H9 (cell line): Measurements from ENCODE around the gene UST. TPM values are rescaled to one million over a fixed set of nuclear protein-coding genes. Genes with fewer than 3 reads are reported as not detected.

Experiments
- DNase-seq: peaks from one replicate; pipeline ENCODE4 v3.0.0-alpha.2; 2017
- H2AFZ ChIP-seq: one replicate; pipeline ENCODE4 v1.6.1; 2013; ENCODE audit warnings: mild to moderate bottlenecking, low read length, control low read depth, moderate library complexity
- H2AK5ac ChIP-seq: 2 replicates; pipeline ENCODE4 v1.6.1; 2013; ENCODE audit warnings: low read length, control low read depth, mixed read lengths; ENCODE audit not compliant: insufficient read length
- H2BK120ac ChIP-seq: one replicate; pipeline ENCODE4 v1.6.1; 2013; ENCODE audit warnings: low read depth, mild to moderate bottlenecking, low read length, control low read depth, inconsistent platforms; ENCODE audit not compliant: poor library complexity, severe bottlenecking
- H2BK12ac ChIP-seq: 2 replicates; pipeline ENCODE4 v1.6.1; 2013; ENCODE audit warnings: low read length, control low read depth, mixed read lengths, low read depth; ENCODE audit not compliant: insufficient read length
- H2BK15ac ChIP-seq: 2 replicates; pipeline ENCODE4 v1.6.1; 2013; ENCODE audit warnings: low read depth, low read length, control low read depth
- H2BK20ac ChIP-seq: one replicate; pipeline ENCODE4 v1.6.1; 2013; ENCODE audit warnings: low read depth, mild to moderate bottlenecking, low read length, control low read depth, inconsistent platforms; ENCODE audit not compliant: poor library complexity, severe bottlenecking
- H2BK5ac ChIP-seq: 2 replicates; pipeline ENCODE4 v1.6.1; 2013; ENCODE audit warnings: low read length, control low read depth, mixed read lengths; ENCODE audit not compliant: insufficient read length
- H3K14ac ChIP-seq: 2 replicates; pipeline ENCODE4 v1.6.1; 2013; ENCODE audit warnings: low read length, control low read depth; ENCODE audit not compliant: insufficient read depth
- H3K18ac ChIP-seq: 2 replicates; pipeline ENCODE4 v1.6.1; 2013; ENCODE audit warnings: low read depth, mild to moderate bottlenecking, mixed read lengths, low read length, control low read depth; ENCODE audit not compliant: insufficient read length
- H3K23ac ChIP-seq: 2 replicates; pipeline ENCODE4 v1.6.1; 2013; ENCODE audit warnings: low read length, control low read depth, mixed read lengths, low read depth; ENCODE audit not compliant: insufficient read length
- H3K23me2 ChIP-seq: 2 replicates; pipeline ENCODE4 v1.6.1; 2013; ENCODE audit warnings: low read depth, mild to moderate bottlenecking, mixed read lengths, low read length, control low read depth; ENCODE audit not compliant: insufficient read length, poor library complexity, severe bottlenecking
- H3K27ac ChIP-seq: 2 replicates; pipeline ENCODE4 v1.5.1; 2013; ENCODE audit warnings: low read length, control low read depth, mixed read lengths, low read depth; ENCODE audit not compliant: insufficient read length
- H3K27me3 ChIP-seq: 2 replicates; pipeline ENCODE4 v1.6.1; 2013; ENCODE audit warnings: low read length, control low read depth, inconsistent platforms; ENCODE audit not compliant: insufficient read depth
- H3K4ac ChIP-seq: 2 replicates; pipeline ENCODE4 v1.6.1; 2013; ENCODE audit warnings: low read depth, mild to moderate bottlenecking, control low read depth, inconsistent platforms, low read length, moderate library complexity
- H3K4me1 ChIP-seq: 2 replicates; pipeline ENCODE4 v1.6.1; 2013; ENCODE audit warnings: low read length, control low read depth, inconsistent platforms; ENCODE audit not compliant: insufficient read depth
- H3K4me2 ChIP-seq: 2 replicates; pipeline ENCODE4 v1.6.1; 2013; ENCODE audit warnings: low read length, control low read depth, mixed read lengths; ENCODE audit not compliant: insufficient read length, insufficient read depth
- H3K56ac ChIP-seq: 2 replicates; pipeline ENCODE4 v1.6.1; 2013; ENCODE audit warnings: low read depth, mild to moderate bottlenecking, mixed read lengths, low read length, control low read depth; ENCODE audit not compliant: insufficient read length
- H3K79me1 ChIP-seq: 2 replicates; pipeline ENCODE4 v1.6.1; 2013; ENCODE audit warnings: low read depth, mild to moderate bottlenecking, moderate library complexity, low read length, control low read depth, inconsistent platforms; ENCODE audit not compliant: insufficient read depth, poor library complexity, severe bottlenecking
- H3K79me2 ChIP-seq: 2 replicates; pipeline ENCODE4 v1.6.1; 2013; ENCODE audit warnings: low read length, control low read depth, inconsistent platforms; ENCODE audit not compliant: insufficient read depth
- H3K9ac ChIP-seq: 2 replicates; pipeline ENCODE4 v1.6.1; 2013; ENCODE audit warnings: low read length, control low read depth, mixed read lengths; ENCODE audit not compliant: insufficient read length; ENCODE audit errors: extremely low read depth
- H3K9me3 ChIP-seq: one replicate; pipeline ENCODE4 v1.6.1; 2013; ENCODE audit warnings: low read depth, low read length, inconsistent platforms; ENCODE audit not compliant: control insufficient read depth
- H3T11ph ChIP-seq: one replicate; pipeline ENCODE4 v1.6.1; 2013; ENCODE audit warnings: mild to moderate bottlenecking, low read length, control low read depth, inconsistent platforms
- H4K20me1 ChIP-seq: one replicate; pipeline ENCODE4 v1.6.1; 2013; ENCODE audit not compliant: control insufficient read depth, insufficient read length, insufficient read depth
- H4K5ac ChIP-seq: 2 replicates; pipeline ENCODE4 v1.6.1; 2013; ENCODE audit warnings: low read depth, mild to moderate bottlenecking, mixed read lengths, low read length, control low read depth; ENCODE audit not compliant: insufficient read length
- H4K8ac ChIP-seq: replicated peaks from 2 replicates; pipeline ENCODE4 v1.6.1; 2013; ENCODE audit warnings: low read length, control low read depth, mixed read lengths, low read depth; ENCODE audit not compliant: insufficient read length
- H4K91ac ChIP-seq: 2 replicates; pipeline ENCODE4 v1.6.1; 2013; ENCODE audit warnings: low read depth, mild to moderate bottlenecking, moderate library complexity, mixed read lengths, low read length, control low read depth; ENCODE audit not compliant: insufficient read length
- H3K27ac Mint-ChIP-seq, 3 experiments: 2 replicates in 2 of 3; 3 replicates in 1 of 3; pipeline ENCODE4 v1.8.0; 2020 to 2021; ENCODE audit warnings: mixed read lengths in 3 of 3, mild to moderate bottlenecking in 1 of 3, moderate library complexity in 1 of 3
- H3K27me3 Mint-ChIP-seq: 2 replicates; pipeline ENCODE4 v1.8.0; 2021; ENCODE audit warnings: low read depth, mild to moderate bottlenecking, moderate library complexity, mixed read lengths
- H3K36me3 Mint-ChIP-seq, 3 experiments: 2 replicates in 2 of 3; 3 replicates in 1 of 3; pipeline ENCODE4 v1.8.0; 2020 to 2021; ENCODE audit warnings: low read depth in 3 of 3, mixed read lengths in 3 of 3; ENCODE audit not compliant: insufficient read depth in 1 of 3
- H3K4me1 Mint-ChIP-seq, 2 experiments: 2 replicates each; pipeline ENCODE4 v1.8.0; 2020; ENCODE audit warnings: mixed read lengths in 2 of 2
- H3K4me3 Mint-ChIP-seq, 2 experiments: 2 replicates in 1 of 2; 3 replicates in 1 of 2; pipeline ENCODE4 v1.8.0; 2020 to 2021; ENCODE audit warnings: mild to moderate bottlenecking in 2 of 2, mixed read lengths in 2 of 2, moderate library complexity in 1 of 2
- H3K9me3 Mint-ChIP-seq, 2 experiments: 2 replicates in 1 of 2; 3 replicates in 1 of 2; pipeline ENCODE4 v1.8.0; 2020; ENCODE audit warnings: mild to moderate bottlenecking in 2 of 2, mixed read lengths in 2 of 2, moderate library complexity in 1 of 2
- WGBS: extraction: QIAGEN DNeasy Blood & Tissue Kit; methylation state at CpG from one replicate; pipeline ENCODE4 v1.1.7; 2013; ENCODE audit warnings: missing lambda C conversion rate, low lambda C conversion rate, mixed read lengths; ENCODE audit not compliant: insufficient read length; ENCODE audit errors: extremely low coverage; 5-methylcytosine and 5-hydroxymethylcytosine counted together
- total RNA-seq: library from RNA; stranded (reverse); gene quantifications from 2 replicates; pipeline ENCODE4 v1.2.1, GENCODE V29; 2021
- TF ChIP-seq, protein P1 (sequence below): fragments of 200-600 bp; sonication (generic); conservative IDR thresholded peaks from 3 replicates; pipeline ENCODE4 v1.8.0; 2021; ENCODE audit warnings: antibody characterized with exemption, mild to moderate bottlenecking

UST gene
- total RNA-seq, 1 experiment from 2014 or later: 14.4 TPM

- peaks cover 0 to 10% (median 5%) of the 10 kb centered on the region in 3 experiments; a peak in 4 of 7 replicates for H3K36me3 Mint-ChIP-seq
- H3K4me1 Mint-ChIP-seq: no peaks in the 10 kb centered on the region
- Histone ChIP-seq H2BK120ac (no peak overlapping the region), H2BK5ac (no peak overlapping the region), H3T11ph (no peak overlapping the region), H3K79me2 (no peaks in the 10 kb centered on the region), H2AFZ (no peak overlapping the region), H3K9ac (no peak overlapping the region), H4K91ac (no peak overlapping the region), H4K5ac (no peak overlapping the region), H2BK20ac (no peak overlapping the region), H3K14ac (no peak overlapping the region), H3K4ac (no peak overlapping the region), H3K27me3 (no peaks in the 10 kb centered on the region), H3K4me1 (no peaks in the 10 kb centered on the region), H3K23ac (no peak overlapping the region), H4K20me1 (no peaks in the 10 kb centered on the region), H3K23me2 (no peaks in the 10 kb centered on the region), H3K4me2 (no peak overlapping the region), H2BK12ac (no peak overlapping the region), H2AK5ac (no peak overlapping the region), H3K9me3 (no peaks in the 10 kb centered on the region), H3K79me1 (no peaks in the 10 kb centered on the region), H3K27ac (no peak overlapping the region), H3K18ac (no peak overlapping the region), H2BK15ac (no peak overlapping the region), H3K56ac (no peak overlapping the region), H4K8ac (no peak overlapping the region)
- no peak overlapping the region for H3K4me3 Mint-ChIP-seq
- peaks cover 8 to 11% of the 10 kb centered on the region in 2 experiments for H3K9me3 Mint-ChIP-seq
- H3K27me3 Mint-ChIP-seq: peaks cover 4% of the 10 kb centered on the region; the same call in 1 of the 2 replicates
- no CpG with 5 or more reads among the region's 3 CpGs for WGBS
- no peak for DNase-seq
- H3K27ac Mint-ChIP-seq: no peak overlapping the region
- TF ChIP-seq, protein P1, sequence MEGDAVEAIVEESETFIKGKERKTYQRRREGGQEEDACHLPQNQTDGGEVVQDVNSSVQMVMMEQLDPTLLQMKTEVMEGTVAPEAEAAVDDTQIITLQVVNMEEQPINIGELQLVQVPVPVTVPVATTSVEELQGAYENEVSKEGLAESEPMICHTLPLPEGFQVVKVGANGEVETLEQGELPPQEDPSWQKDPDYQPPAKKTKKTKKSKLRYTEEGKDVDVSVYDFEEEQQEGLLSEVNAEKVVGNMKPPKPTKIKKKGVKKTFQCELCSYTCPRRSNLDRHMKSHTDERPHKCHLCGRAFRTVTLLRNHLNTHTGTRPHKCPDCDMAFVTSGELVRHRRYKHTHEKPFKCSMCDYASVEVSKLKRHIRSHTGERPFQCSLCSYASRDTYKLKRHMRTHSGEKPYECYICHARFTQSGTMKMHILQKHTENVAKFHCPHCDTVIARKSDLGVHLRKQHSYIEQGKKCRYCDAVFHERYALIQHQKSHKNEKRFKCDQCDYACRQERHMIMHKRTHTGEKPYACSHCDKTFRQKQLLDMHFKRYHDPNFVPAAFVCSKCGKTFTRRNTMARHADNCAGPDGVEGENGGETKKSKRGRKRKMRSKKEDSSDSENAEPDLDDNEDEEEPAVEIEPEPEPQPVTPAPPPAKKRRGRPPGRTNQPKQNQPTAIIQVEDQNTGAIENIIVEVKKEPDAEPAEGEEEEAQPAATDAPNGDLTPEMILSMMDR: no peak
These were observed 361.9 kb downstream of the UST start for GRCh38 chr6:149108749-149109100.
